Fibroblast of lung (primary cell): ENCODE measurements around the gene WDR59.

Experiments
- CTCF ChIP-seq, 2 donors: IDR thresholded peaks in 1 of 2; conservative IDR thresholded peaks in 1 of 2; 1 replicate in 1 of 2; 2 replicates in 1 of 2; pipeline ENCODE4 v1.5.1; 2011 to 2012; ENCODE audit warnings: low read length in 2 of 2, control low read depth in 1 of 2, inconsistent platforms in 1 of 2, low read depth in 1 of 2, mild to moderate bottlenecking in 1 of 2
- EZH2 ChIP-seq: IDR thresholded peaks from 2 replicates; pipeline ENCODE4 v1.5.1; 2012; ENCODE audit warnings: low read length, control low read depth, mild to moderate bottlenecking; ENCODE audit errors: missing control alignments

DNA sequence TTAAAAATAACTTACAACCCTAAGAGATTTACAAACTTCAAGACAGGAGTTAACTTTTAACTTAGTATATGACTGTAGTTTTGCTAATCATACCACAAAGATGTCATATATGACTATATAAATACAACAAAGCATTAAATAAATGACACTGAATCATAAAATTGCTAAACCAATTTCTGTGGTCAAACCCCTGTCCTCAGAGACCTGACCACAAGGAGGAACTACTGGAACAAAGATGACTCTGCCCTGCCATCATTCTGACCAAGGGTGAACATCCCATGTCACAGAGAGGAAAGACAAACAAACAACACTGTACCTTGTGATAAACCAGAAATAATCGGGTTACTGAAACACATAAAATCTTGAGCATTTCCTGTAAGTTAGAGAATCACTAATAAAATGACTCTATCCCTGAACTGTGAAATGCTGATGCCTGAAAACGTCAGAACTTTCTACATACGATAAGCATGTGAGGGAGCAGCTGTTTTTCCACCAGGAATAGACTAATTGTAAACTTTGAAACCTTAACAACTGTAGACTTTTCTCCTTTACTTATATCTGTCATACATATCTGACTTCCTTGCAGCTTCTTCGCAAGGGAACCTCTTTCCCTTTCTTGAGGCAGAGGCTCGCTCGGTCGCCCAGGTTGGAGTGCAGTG, 47.9 kb downstream of the WDR59 start:
- TF ChIP-seq CTCF (conservative IDR thresholded peaks at IDR 0.05 in 1 of 2, IDR thresholded peaks at IDR 0.05 in 1 of 2; ENCODE audit: low read depth in 1 of 2, low read length in 2 of 2) (peak in 1 of 2 donors; percentile 8), EZH2 (no peak)
